Right lobe of liver (tissue), 6 donors: ENCODE data around the gene ACTBL2. TPM values are rescaled to one million over a fixed set of nuclear protein-coding genes. Genes with fewer than 3 reads are reported as not detected.

Experiments
- ATAC-seq, 4 donors: fragments of 200-7000 bp; cut with Tn5 transposase; one replicate each; pipeline ENCODE4 v1.9.1; 2020; ENCODE audit warnings: mild to moderate bottlenecking in 4 of 4, moderate library complexity in 4 of 4
- DNase-seq, 3 donors: peaks; one replicate each; pipeline ENCODE4 v3.0.0-alpha.2; 2020
- H3K27ac ChIP-seq, 3 donors: fragments of 200-600 bp; one replicate each; pipeline ENCODE4 v1.8.0; 2022
- H3K27me3 ChIP-seq, 2 donors: fragments of 200-600 bp; one replicate each; pipeline ENCODE4 v1.8.0; 2022
- H3K36me3 ChIP-seq, 4 donors: fragments of 200-600 bp; sonication (generic) in 1 of 4; one replicate each; pipeline versions ENCODE4 v1.5.1 to v1.8.0; 2017 to 2022; ENCODE audit warnings: control low read depth in 1 of 4
- H3K4me1 ChIP-seq, 4 donors: fragments of 200-600 bp; sonication (generic) in 1 of 4; one replicate each; pipeline versions ENCODE4 v1.5.1 to v1.8.0; 2017 to 2022; ENCODE audit warnings: control low read depth in 1 of 4
- H3K4me3 ChIP-seq, 3 donors: fragments of 200-600 bp; one replicate each; pipeline ENCODE4 v1.8.0; 2022
- H3K9me3 ChIP-seq, 4 donors: fragments of 200-600 bp; sonication (generic) in 1 of 4; one replicate each; pipeline versions ENCODE4 v1.5.1 to v1.8.0; 2017 to 2022; ENCODE audit warnings: control low read depth in 1 of 4
- POLR2A ChIP-seq: fragments of 450-650 bp; IDR thresholded peaks from one replicate; pipeline ENCODE4 v1.6.1; 2017; ENCODE audit warnings: antibody characterized with exemption, mild to moderate bottlenecking
- WGBS: methylation state at CpG from one replicate; pipeline ENCODE4 v1.1.6; 2018; ENCODE audit warnings: low coverage, low lambda C conversion rate; ENCODE audit not compliant: insufficient coverage; ENCODE audit errors: missing lambda C conversion rate; 5-methylcytosine and 5-hydroxymethylcytosine counted together
- intact Hi-C, 2 donors: fragments of 100-400 bp; cut with DNase I; formaldehyde crosslinking; loops; one replicate each; pipeline versions ENCODE4 v1.11.2 to v1.14.1; 2022
- total RNA-seq, 6 experiments: library from RNA; depleted of rRNA in 2 of 6; stranded (reverse); fragments of >200 nt in 2 of 6; fragmentation: NEBNext Ultra II Directional in 3 of 6; extraction: Animal tissue kit (Norgen Biotek cat#: 25700) in 3 of 6; gene quantifications; one replicate each; pipeline versions ENCODE4 v1.1.0 to v1.2.4, GENCODE V29; 2016 to 2023
- TF ChIP-seq, protein P1 (sequence below), 4 donors: fragments of 200-600 bp in 3 of 4; fragments of 450-650 bp in 1 of 4; IDR thresholded peaks; one replicate each; pipeline versions ENCODE4 v1.5.1 to v1.8.0; 2016 to 2022; ENCODE audit warnings: antibody characterized with exemption in 4 of 4, mild to moderate bottlenecking in 2 of 4
- donor health status: DM: no; HTN: yes; CAD: no.
- donor health status: DM: no; HTN: no; CAD: no.
- donor health status: DM: no; HTN: no; CAD: no.
- donor health status: DM: no; HTN: yes; CAD: no.
- donor health status: DM: no; HTN: yes; CAD: no.

Gene ACTBL2
- total RNA-seq, 6 experiments from 2014 or later, result not detected

DNA sequence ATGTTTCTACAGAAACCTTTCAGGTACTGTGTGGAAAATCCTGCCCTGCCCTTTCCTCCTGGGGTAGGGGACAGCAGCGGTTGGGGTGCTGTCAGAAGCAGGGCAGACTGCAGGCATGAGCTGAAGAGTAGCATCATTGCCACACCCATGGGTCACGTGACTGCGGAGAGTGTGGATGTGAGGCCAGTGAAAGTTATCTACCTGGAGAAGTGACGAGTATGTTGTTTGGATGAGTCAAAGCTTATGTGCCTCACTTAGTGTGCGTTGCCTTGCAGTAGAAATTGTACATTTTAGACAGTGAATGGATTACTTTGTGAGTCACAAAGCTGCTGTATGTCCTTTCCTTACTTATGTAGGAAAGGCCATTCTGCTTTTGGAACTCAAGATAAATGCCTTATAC lies 21.7 kb upstream of the ACTBL2 start:
- ATAC-seq (no peak), DNase-seq (no peak)
- no peaks in the 10 kb centered on the region for H3K36me3 ChIP-seq
- intact Hi-C loops, result loop anchor here in 1 of 2 donors (10.0 kb wide), 1 partner anchor 960 kb away; the partner anchor contains the start of gene PLK2
- 87% methylated on average over 5 of the region's 5 CpGs for WGBS
- TF ChIP-seq, protein P1, sequence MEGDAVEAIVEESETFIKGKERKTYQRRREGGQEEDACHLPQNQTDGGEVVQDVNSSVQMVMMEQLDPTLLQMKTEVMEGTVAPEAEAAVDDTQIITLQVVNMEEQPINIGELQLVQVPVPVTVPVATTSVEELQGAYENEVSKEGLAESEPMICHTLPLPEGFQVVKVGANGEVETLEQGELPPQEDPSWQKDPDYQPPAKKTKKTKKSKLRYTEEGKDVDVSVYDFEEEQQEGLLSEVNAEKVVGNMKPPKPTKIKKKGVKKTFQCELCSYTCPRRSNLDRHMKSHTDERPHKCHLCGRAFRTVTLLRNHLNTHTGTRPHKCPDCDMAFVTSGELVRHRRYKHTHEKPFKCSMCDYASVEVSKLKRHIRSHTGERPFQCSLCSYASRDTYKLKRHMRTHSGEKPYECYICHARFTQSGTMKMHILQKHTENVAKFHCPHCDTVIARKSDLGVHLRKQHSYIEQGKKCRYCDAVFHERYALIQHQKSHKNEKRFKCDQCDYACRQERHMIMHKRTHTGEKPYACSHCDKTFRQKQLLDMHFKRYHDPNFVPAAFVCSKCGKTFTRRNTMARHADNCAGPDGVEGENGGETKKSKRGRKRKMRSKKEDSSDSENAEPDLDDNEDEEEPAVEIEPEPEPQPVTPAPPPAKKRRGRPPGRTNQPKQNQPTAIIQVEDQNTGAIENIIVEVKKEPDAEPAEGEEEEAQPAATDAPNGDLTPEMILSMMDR (IDR thresholded peaks at IDR 0.05), result no peak
- no peak overlapping the region for H3K27ac ChIP-seq
- no peaks in the 10 kb centered on the region for H3K27me3 ChIP-seq
- H3K9me3 ChIP-seq, result no peaks in the 10 kb centered on the region
- no peaks in the 10 kb centered on the region for H3K4me1 ChIP-seq
- no peak overlapping the region for H3K4me3 ChIP-seq

DNA sequence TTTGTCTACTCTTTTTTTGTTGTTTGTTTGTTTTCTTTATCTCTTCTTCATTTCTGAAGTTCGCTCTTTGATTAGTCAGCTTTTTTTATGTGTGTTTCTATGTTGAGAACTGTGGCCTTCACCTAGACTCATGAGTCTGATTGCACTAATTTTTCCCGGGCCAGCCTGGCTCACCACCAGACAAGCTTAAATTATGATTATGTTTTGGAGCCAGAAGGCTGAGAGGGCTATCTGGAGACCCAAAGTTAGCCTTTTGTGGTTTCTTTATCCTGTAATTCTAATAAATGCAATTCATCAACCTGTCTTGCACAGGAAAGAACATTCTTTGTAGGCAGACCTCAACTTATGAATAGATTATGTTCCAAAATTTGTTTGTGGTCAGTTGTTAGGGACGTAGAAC lies 20.8 kb upstream of the ACTBL2 start:
- Histone ChIP-seq H3K27ac (no peak overlapping the region), H3K4me1 (no peaks in the 10 kb centered on the region), H3K27me3 (no peaks in the 10 kb centered on the region), H3K36me3 (no peaks in the 10 kb centered on the region), H3K9me3 (no peaks in the 10 kb centered on the region), H3K4me3 (no peak overlapping the region)
- DNase-seq, result no peak
- WGBS, result 17% methylated on average over 3 of the region's 3 CpGs
- TF ChIP-seq, protein P1 (IDR thresholded peaks at IDR 0.05), result no peak
- no peak for TF ChIP-seq POLR2A
- intact Hi-C loops, result loop anchor here in 1 of 2 donors (10.0 kb wide), 1 partner anchor 961 kb away; the partner anchor contains the start of gene PLK2
- peak; percentile 18 to 57 (median 40) for ATAC-seq

DNA sequence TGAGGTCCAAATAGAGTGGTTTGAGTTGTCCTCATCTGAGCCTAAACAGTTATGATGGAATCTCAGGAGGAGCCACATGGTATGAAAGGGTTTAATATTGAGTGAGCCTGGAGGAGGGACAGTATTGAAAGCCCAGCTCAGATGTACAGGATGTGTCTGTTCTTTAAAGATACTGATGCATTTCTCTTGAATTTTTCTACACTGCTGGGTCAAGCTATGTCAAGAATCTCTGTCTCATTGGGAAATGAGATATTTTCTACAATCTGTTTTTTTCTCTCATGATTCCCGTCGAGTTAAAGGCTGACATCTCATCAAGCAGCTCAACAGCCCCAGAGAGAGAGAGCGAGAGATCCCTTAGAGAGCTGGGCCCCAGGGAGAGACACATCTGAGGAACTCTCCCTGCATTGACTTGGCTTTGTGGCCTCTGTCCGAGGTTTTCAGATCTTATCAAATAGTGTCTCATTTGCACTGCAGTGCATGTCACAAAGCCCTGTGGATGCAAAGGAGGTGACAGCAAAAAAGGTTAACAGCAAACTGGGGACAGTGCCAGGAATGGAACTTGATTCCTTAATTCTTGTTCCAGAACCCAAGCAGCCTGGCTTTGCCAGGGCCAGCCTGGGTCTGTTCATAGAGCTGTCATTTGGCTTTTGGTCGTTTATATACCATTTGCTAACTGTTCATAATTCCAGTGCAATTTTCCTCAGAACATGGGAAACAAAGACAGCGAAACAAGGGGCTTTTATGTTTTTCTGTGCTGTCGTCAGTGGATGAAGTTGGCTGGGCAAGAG lies 19.0 kb upstream of the ACTBL2 start:
- no peak overlapping the region for H3K27ac ChIP-seq
- WGBS, result 47% methylated on average over 7 of the region's 7 CpGs
- H3K27me3 ChIP-seq, result no peaks in the 10 kb centered on the region
- no peaks in the 10 kb centered on the region for H3K9me3 ChIP-seq
- TF ChIP-seq, protein P1 (IDR thresholded peaks at IDR 0.05), result no peak
- no peak for TF ChIP-seq POLR2A
- H3K4me3 ChIP-seq, result no peak overlapping the region
- H3K4me1 ChIP-seq, result no peaks in the 10 kb centered on the region
- ATAC-seq (no peak), DNase-seq (no peak)
- intact Hi-C loops, result loop anchor here in 1 of 2 donors (10.0 kb wide), 1 partner anchor 963 kb away; the partner anchor contains the start of gene PLK2
- no peaks in the 10 kb centered on the region for H3K36me3 ChIP-seq

DNA sequence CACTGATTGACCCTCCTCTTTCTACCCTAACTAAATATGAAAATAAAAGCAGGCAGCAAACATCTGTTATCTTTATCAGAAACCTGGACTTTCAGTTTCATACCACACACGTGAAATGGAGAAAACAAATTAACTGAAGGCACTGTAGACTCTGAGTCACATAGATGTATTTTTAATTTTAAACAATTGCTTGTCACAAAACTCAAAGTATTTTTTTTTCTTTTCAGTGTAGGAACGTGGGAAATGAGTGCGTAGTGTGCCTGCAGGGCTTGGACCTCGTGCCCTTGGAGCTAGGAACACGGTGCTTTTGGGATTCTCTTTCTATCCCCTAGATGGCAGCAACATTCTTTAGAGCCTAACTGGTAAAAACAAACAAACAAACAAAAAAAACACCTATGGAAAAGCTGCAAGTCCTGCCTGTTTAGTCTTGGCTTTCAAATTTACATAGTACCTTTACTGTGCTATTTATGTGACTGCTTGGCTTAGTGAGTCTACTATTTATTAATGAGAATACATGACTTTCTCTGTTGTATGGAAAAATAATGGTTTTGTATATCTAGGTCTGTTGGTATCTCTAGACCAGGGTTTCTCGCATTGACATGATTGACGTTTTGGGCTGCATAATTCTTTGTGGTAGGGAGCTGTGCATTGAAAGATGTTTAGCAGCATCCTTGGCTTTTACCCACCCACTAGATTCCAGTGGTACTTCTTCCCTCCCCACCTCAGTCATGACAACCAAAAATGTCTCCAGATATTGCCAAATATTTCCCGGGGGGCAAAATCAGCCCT lies 16.8 kb upstream of the ACTBL2 start:
- no peak for DNase-seq
- WGBS, result 19% methylated on average over 8 of the region's 8 CpGs
- Histone ChIP-seq H3K27ac (peak overlapping the region in 2 of 3 donors; percentile 13 to 19), H3K36me3 (no peaks in the 10 kb centered on the region), H3K4me3 (peak overlapping the region; percentile 11 to 42 (median 32)), H3K4me1 (no peaks in the 10 kb centered on the region), H3K27me3 (no peaks in the 10 kb centered on the region), H3K9me3 (no peaks in the 10 kb centered on the region)
- intact Hi-C loops, result loop anchor here in 1 of 2 donors (10.0 kb wide), 1 partner anchor 965 kb away; the partner anchor contains the start of gene PLK2
- no peak for TF ChIP-seq POLR2A
- TF ChIP-seq, protein P1 (IDR thresholded peaks at IDR 0.05), result peak; percentile 65 to 79 (median 72)
- peak; percentile 90 to 93 (median 93) for ATAC-seq
